BE2C (cell line): Measurements from ENCODE around the gene SLC25A41.

ENCODE experiments used
- DNase-seq: peaks from one replicate; pipeline ENCODE4 v3.0.0-alpha.2; 2020
- H3K27me3 ChIP-seq: fragments of 250-450 bp; sonication (Bioruptor Pico); 2 replicates; pipeline ENCODE4 v1.5.1; 2020; ENCODE audit warnings: mild to moderate bottlenecking
- H3K36me3 ChIP-seq: fragments of 250-450 bp; sonication (Bioruptor Pico); 2 replicates; pipeline ENCODE4 v1.5.1; 2020; ENCODE audit warnings: mild to moderate bottlenecking
- H3K4me1 ChIP-seq: fragments of 250-450 bp; sonication (Bioruptor Pico); 2 replicates; pipeline ENCODE4 v1.5.1; 2020
- H3K4me3 ChIP-seq: 2 replicates; pipeline ENCODE4 v1.5.1; 2011; ENCODE audit warnings: low read depth, low read length
- H3K9me3 ChIP-seq: fragments of 250-450 bp; sonication (Bioruptor Pico); 2 replicates; pipeline ENCODE4 v1.5.1; 2020
- CTCF ChIP-seq: IDR thresholded peaks from 2 replicates; pipeline ENCODE4 v1.5.1; 2012; ENCODE audit warnings: mild to moderate bottlenecking, low read depth, low read length

Gene SLC25A41

GRCh38 chr19:6384381-6384780, 49.2 kb downstream of the SLC25A41 start:
- no peak for TF ChIP-seq CTCF
- H3K27me3 ChIP-seq, result no peaks in the 10 kb centered on the region
- DNase-seq, result no peak
- no peaks in the 10 kb centered on the region for H3K9me3 ChIP-seq
- H3K36me3 ChIP-seq, result peaks cover 83% of the 10 kb centered on the region
- no peak overlapping the region for H3K4me3 ChIP-seq
- no peaks in the 10 kb centered on the region for H3K4me1 ChIP-seq

- H3K36me3 ChIP-seq, result peaks cover 80% of the 10 kb centered on the region
- no peaks in the 10 kb centered on the region for H3K9me3 ChIP-seq
- H3K4me3 ChIP-seq, result no peak overlapping the region
- no peaks in the 10 kb centered on the region for H3K4me1 ChIP-seq
- H3K27me3 ChIP-seq, result no peaks in the 10 kb centered on the region
- TF ChIP-seq CTCF, result no peak
- DNase-seq, result no peak
Measured at GRCh38 chr19:6383188-6383587, 50.4 kb downstream of the SLC25A41 start.

- no peak for TF ChIP-seq CTCF
- Histone ChIP-seq H3K4me1 (no peaks in the 10 kb centered on the region), H3K27me3 (no peaks in the 10 kb centered on the region), H3K9me3 (no peaks in the 10 kb centered on the region), H3K4me3 (no peak overlapping the region), H3K36me3 (peaks cover 61% of the 10 kb centered on the region)
- DNase-seq, result no peak
Measured at GRCh38 chr19:6381030-6381750, 52.4 kb downstream of the SLC25A41 start.

GRCh38 chr19:6379744-6380143, 53.8 kb downstream of the SLC25A41 start:
- Histone ChIP-seq H3K9me3 (no peaks in the 10 kb centered on the region), H3K27me3 (no peaks in the 10 kb centered on the region), H3K4me3 (no peak overlapping the region), H3K36me3 (peaks cover 51% of the 10 kb centered on the region), H3K4me1 (no peaks in the 10 kb centered on the region)
- DNase-seq, result no peak
- no peak for TF ChIP-seq CTCF

GRCh38 chr19:6378486-6378885, 55.1 kb downstream of the SLC25A41 start:
- Histone ChIP-seq H3K4me1 (peaks cover 8% of the 10 kb centered on the region), H3K36me3 (peaks cover 43% of the 10 kb centered on the region), H3K4me3 (no peak overlapping the region), H3K27me3 (no peaks in the 10 kb centered on the region), H3K9me3 (no peaks in the 10 kb centered on the region)
- no peak for TF ChIP-seq CTCF
- no peak for DNase-seq

- H3K27me3 ChIP-seq, result no peaks in the 10 kb centered on the region
- no peak overlapping the region for H3K4me3 ChIP-seq
- peaks cover 39% of the 10 kb centered on the region for H3K36me3 ChIP-seq
- no peak for TF ChIP-seq CTCF
- DNase-seq, result no peak
- H3K4me1 ChIP-seq, result peaks cover 8% of the 10 kb centered on the region
- H3K9me3 ChIP-seq, result no peaks in the 10 kb centered on the region
Measured at GRCh38 chr19:6378041-6378440, 55.5 kb downstream of the SLC25A41 start.
